GM21576 (cell line): Measurements from ENCODE around the gene SP7.
A peak's percentile ranks its signal among the peaks of the same experiment; 100 is the strongest.
"Not testable (repeated sequence)": the region's sequence is repeated elsewhere in the genome, so short reads cannot be mapped to it uniquely, and the experiment has no call there.

ENCODE experiments used
- ATAC-seq: cut with Tn5 transposase; IDR thresholded peaks from one replicate; pipeline ENCODE4 v1.9.1; 2021; ENCODE audit warnings: mild to moderate bottlenecking, moderate library complexity; ENCODE audit not compliant: unreplicated experiment

Gene SP7

GRCh38 chr12:53324113-53324778, 11.9 kb downstream of the SP7 start:
- peak; percentile 29 for ATAC-seq

- ATAC-seq = no peak
Measured at GRCh38 chr12:53320352-53321195, 15.6 kb downstream of the SP7 start.

DNA sequence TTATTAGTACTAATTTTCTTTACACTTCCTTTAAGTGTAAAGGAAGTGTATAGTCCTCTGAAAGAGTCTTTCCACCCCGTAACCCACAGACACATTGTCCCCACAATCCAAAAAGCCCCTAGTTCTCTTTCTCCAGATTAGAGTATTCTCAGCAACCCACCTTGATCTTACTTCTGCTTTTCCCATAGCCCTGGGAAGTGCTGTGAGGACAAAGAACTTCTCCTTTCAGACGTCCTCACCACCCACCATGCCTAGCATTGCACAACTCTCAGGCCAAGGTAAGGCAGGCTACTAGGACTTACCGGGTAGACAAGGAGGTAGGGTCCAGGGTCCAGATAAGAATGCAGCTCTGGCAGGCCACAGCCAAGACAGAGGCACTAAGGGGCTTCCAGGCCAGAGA, 22.2 kb downstream of the SP7 start:
- no peak for ATAC-seq

DNA sequence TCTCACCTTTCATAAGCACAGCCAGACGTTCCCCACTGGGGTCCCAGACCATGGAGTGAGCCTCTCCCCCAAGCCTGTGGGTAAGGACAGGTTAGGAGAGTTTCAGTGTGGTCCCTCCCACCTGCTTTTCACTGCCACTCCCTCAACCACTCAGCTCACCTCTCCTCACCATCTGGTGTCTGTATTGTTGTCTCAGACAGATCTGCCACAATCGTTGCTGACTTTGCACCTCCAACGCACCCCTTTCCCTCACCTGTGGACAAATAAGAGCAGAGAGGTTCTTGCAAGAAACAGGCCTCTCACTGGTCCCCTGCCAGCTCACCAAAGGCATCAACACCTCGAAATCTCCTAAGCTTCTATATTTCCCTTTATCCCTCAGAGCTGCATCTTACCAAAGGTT, 27.9 kb downstream of the SP7 start:
- ATAC-seq = no peak

GRCh38 chr12:53306826-53307225, 29.3 kb downstream of the SP7 start:
- ATAC-seq = no peak

DNA sequence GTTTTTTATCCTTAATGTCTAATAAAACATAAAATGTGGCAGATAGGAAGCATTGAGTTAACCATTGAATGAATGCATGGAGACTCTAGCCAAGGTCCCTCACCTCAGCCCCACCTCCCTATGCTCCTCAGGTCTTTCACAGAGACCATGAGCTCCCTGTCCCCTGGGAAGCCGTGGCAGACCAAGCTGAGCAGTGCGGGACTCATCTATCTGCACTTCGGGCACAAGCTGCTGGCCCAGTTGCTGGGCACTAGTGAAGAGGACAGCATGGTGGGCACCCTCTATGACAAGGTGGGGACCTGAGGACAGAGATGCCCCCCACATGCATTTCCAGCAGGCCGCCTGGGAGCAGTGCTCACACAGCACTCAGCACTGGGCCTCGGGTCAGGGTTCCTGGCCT, 33.3 kb downstream of the SP7 start:
- ATAC-seq = no peak

DNA sequence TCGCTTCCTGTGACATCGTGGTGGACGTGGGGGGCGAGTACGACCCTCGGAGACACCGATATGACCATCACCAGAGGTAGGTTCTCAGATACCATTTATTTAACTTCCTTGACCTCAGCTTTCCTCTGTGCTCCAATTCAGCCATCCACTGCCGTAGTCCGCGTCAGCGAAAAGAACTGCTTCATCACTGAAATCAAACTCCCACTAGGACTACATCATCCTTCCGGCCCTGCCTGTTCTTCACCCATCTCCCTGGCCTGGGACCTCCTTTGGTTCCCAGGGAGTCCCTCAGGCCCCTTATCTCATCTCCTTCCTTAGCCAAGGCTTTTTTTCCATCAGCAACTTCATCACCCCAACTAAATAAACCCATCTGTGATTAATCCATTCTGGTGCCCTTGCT, 36.0 kb downstream of the SP7 start:
- ATAC-seq = no peak

- ATAC-seq = peak; percentile 68
Measured at GRCh38 chr12:53299454-53300180, 36.5 kb downstream of the SP7 start, which contains the start of gene MYG1. TSS of gene MYG1 (plus strand) at chr12:53299695. CDS start at chr12:53299738, 43 bp downstream.

- ATAC-seq = no peak
Measured at GRCh38 chr12:53299101-53299453, 37.1 kb downstream of the SP7 start.

GRCh38 chr12:53298164-53298563, 38.0 kb downstream of the SP7 start:
- ATAC-seq = no peak

- ATAC-seq = not testable (repeated sequence)
Measured at GRCh38 chr12:53297106-53297505, 39.0 kb downstream of the SP7 start.

DNA sequence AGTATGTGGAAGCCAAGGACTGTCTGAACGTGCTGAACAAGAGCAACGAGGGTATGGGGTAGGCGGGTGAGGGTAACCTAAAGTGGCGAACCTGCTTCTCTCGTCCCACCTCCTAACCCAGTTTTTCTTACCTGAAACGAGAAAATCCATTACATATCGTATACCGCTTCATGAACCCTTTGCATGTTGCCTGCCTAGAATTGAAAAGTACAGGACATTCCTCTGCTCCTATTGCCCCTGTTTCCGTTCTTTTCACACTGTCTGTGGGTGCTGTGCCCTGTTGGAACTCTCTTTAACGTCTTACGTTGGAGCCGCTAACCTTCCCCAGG, 40.3 kb downstream of the SP7 start:
- no peak for ATAC-seq

- peak; percentile 86 for ATAC-seq
Measured at GRCh38 chr12:53295070-53295890, 40.9 kb downstream of the SP7 start, which contains the start of gene PFDN5. TSS of gene PFDN5 (plus strand) at chr12:53295542. CDS start at chr12:53295568, 26 bp downstream.

DNA sequence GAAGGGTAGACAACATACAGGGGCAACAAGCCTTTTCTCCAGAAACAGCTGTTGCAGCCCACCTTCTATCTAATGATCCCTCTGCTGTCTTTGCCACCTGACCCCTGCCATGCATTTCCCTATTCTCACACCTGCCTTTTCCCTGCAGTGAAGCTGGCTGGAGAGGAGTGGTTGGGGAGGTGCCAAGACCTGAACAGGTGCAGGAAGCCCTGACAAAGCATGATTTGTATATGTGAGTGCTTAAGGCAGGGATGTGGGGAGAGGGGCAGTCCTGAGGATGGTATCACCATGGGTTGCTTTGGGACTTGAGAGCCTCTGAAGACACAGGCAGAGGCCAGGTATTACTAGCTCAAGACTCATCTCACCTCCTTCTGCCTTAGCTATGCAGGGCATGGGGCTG, 43.7 kb downstream of the SP7 start:
- ATAC-seq = no peak

- ATAC-seq = no peak
Measured at GRCh38 chr12:53290661-53291060, 45.5 kb downstream of the SP7 start.

- ATAC-seq = no peak
Measured at GRCh38 chr12:53289891-53290290, 46.3 kb downstream of the SP7 start.

- no peak for ATAC-seq
Measured at GRCh38 chr12:53288322-53288721, 47.8 kb downstream of the SP7 start.

DNA sequence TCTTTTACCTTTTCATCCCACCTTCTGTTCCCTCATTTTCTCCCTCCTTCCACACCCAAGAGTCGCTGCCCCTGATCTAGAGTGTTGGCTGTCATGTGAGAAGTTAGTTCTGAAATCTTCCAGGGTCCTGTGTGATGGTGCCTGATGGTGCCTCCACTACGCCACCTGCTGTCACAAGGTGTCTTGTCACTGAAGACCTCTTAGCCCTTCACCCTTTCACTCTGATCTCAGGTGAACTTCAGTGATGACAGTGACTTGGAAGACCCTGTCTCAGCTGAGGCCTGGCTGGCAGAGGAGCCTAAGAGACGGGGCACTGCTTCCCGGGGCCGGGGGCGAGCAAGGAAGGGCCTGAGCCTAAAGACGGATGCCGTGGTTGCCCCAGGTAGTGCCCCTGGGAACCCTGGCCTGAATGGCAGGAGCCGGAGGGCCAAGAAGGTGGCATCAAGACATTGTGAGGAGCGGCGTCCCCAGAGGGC, 48.4 kb downstream of the SP7 start:
- no peak for ATAC-seq

GRCh38 chr12:53286448-53286847, 49.7 kb downstream of the SP7 start:
- ATAC-seq = no peak

- no peak for ATAC-seq
Measured at GRCh38 chr12:53279888-53280498, 56.2 kb downstream of the SP7 start.
